Tibial nerve (tissue), 3 donors: ENCODE measurements around the gene RASA2.

Experiments used
- POLR2A ChIP-seq, 2 donors: fragments of 450-650 bp; IDR thresholded peaks; one replicate each; pipeline ENCODE4 v1.6.1; 2017; ENCODE audit warnings: antibody characterized with exemption in 2 of 2, mild to moderate bottlenecking in 2 of 2, moderate library complexity in 2 of 2
- TF ChIP-seq, protein P1 (sequence below), 5 experiments: fragments of 200-600 bp in 3 of 5; fragments of 450-650 bp in 2 of 5; sonication (generic) in 3 of 5; IDR thresholded peaks; one replicate each; pipeline ENCODE4 v1.5.1; 2016 to 2019; ENCODE audit warnings: antibody characterized with exemption in 5 of 5, mild to moderate bottlenecking in 3 of 5, moderate library complexity in 2 of 5

DNA sequence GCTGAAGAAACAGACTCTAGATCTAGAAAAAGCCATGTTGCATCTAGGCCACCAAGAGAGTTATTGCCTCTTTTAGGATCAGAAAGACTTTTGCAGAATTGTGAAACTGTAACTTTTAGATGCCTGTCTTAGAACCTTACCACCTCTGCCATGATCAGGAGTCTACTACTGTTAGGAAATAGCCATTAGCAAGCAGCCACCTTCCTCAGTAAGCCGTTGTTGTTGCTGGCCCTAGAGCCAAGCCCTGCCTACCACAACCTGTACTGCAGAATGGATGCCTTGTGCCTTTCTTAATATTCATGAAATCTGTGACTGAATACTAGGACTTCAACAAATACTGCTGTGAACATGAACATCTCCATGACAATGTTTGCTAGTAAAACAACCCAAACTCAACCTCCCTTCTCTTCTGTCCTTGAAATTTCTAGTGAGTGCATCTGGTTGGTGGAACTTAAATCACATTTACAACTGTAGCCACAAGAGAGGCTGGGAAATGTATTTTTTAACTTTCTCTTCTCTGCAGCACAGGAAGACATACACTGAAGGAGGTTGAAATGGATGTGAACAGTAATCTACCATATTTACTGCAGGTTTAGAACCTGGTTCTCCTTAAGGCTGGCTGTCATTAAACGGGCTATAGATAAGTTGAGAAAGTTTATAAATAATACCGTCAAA, 20.7 kb downstream of the RASA2 start:
- TF ChIP-seq POLR2A (IDR thresholded peaks at IDR 0.05), result no peak
- TF ChIP-seq, protein P1, sequence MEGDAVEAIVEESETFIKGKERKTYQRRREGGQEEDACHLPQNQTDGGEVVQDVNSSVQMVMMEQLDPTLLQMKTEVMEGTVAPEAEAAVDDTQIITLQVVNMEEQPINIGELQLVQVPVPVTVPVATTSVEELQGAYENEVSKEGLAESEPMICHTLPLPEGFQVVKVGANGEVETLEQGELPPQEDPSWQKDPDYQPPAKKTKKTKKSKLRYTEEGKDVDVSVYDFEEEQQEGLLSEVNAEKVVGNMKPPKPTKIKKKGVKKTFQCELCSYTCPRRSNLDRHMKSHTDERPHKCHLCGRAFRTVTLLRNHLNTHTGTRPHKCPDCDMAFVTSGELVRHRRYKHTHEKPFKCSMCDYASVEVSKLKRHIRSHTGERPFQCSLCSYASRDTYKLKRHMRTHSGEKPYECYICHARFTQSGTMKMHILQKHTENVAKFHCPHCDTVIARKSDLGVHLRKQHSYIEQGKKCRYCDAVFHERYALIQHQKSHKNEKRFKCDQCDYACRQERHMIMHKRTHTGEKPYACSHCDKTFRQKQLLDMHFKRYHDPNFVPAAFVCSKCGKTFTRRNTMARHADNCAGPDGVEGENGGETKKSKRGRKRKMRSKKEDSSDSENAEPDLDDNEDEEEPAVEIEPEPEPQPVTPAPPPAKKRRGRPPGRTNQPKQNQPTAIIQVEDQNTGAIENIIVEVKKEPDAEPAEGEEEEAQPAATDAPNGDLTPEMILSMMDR (IDR thresholded peaks at IDR 0.05), result no peak
